Activated CD4-positive, alpha-beta T cell treated with anti-CD3 and anti-CD28 coated beads, Interleukin-2, Interleukin-6, amounts not matched to agents 100 ng/mL and 50 ng/mL, durations not matched to agents 16 hours and 8 hours (primary cell): ENCODE results near the gene TMEM185B.

Experiments used
- DNase-seq: peaks from one replicate; pipeline ENCODE4 v3.0.0-alpha.2; 2020

TMEM185B gene

GRCh38 chr2:120230515-120231471 lies 7.6 kb upstream of the TMEM185B start:
- DNase-seq, result peak; percentile 34

- DNase-seq, result no peak
These were observed 6.1 kb upstream of the TMEM185B start for GRCh38 chr2:120229341-120229740.

GRCh38 chr2:120228503-120228902 lies 5.3 kb upstream of the TMEM185B start:
- DNase-seq, result no peak

GRCh38 chr2:120227111-120227991 lies 4.2 kb upstream of the TMEM185B start:
- no peak for DNase-seq

GRCh38 chr2:120226316-120226715 lies 3.1 kb upstream of the TMEM185B start:
- no peak for DNase-seq

- no peak for DNase-seq
These were observed 2.4 kb upstream of the TMEM185B start for GRCh38 chr2:120225549-120226065.

GRCh38 chr2:120224735-120225548 lies 1.7 kb upstream of the TMEM185B start:
- no peak for DNase-seq

- DNase-seq, result no peak
These were observed 1.1 kb upstream of the TMEM185B start for GRCh38 chr2:120224256-120224655.

- no peak for DNase-seq
These were observed 790 bp downstream of the TMEM185B start for GRCh38 chr2:120222186-120223033.

- no peak for DNase-seq
These were observed 1.6 kb downstream of the TMEM185B start for GRCh38 chr2:120221616-120222015.

GRCh38 chr2:120220756-120221155 lies 2.4 kb downstream of the TMEM185B start:
- no peak for DNase-seq

- DNase-seq, result no peak
These were observed 3.4 kb downstream of the TMEM185B start for GRCh38 chr2:120219766-120220165.

GRCh38 chr2:120219291-120219690 lies 3.9 kb downstream of the TMEM185B start:
- DNase-seq, result no peak

- DNase-seq, result no peak
These were observed 5.0 kb downstream of the TMEM185B start for GRCh38 chr2:120218181-120218580.

GRCh38 chr2:120210270-120210693 lies 12.9 kb downstream of the TMEM185B start:
- DNase-seq, result no peak

GRCh38 chr2:120209427-120210269 lies 13.6 kb downstream of the TMEM185B start:
- DNase-seq, result no peak

GRCh38 chr2:120208381-120209353 lies 14.5 kb downstream of the TMEM185B start:
- DNase-seq, result no peak

GRCh38 chr2:120206022-120206581 lies 17.1 kb downstream of the TMEM185B start:
- peak; percentile 62 for DNase-seq
